NCI-H2107 treated with DMSO at 0.1 percent for 48 hours (cell line): ENCODE data around the gene PTK7.
A peak's percentile ranks its signal among the peaks of the same experiment; 100 is the strongest.
"Not testable (repeated sequence)": the region's sequence is repeated elsewhere in the genome, so short reads cannot be mapped to it uniquely, and the experiment has no call there.

Source experiments
- DNase-seq: peaks from one replicate; lab custom pipeline; 2025; ENCODE audit not compliant: unreplicated experiment; lab: John Stamatoyannopoulos, UW

The PTK7 gene

DNA sequence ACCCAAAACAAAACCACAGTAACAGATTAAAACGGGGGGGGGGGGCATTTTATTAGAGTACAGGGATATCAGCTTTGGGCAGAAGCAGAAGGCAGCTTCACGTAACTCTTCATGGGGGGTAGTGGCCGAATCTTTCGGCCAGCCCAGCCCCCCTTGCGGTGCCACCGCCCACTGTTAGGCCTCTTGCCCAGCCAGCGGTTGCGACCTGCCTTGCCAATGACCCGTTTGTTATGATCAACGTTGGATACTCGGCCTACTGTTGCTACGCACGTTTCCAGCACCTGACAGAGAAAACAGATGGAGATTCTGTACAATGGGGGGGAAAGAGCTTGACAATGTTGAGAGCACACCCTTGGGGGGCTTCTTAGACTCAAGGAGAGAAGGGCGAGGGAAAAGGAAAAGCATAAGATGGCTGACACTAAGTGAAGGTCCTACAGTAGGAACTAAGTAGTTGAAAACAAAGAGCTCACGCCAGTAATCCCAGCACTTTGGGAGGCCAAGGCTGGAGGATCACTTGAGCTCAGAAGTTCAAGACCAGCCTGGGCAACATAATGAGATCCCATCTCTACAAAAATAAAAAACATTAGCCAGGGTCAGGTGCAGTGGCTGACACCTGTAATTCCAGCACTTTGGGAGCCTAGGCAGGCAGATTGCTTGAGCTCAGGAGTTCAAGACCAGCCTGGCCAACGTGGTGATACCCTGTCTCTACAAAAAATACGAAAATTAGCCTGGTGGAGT lies 21.7 kb upstream of the PTK7 start:
- DNase-seq, result no peak

DNA sequence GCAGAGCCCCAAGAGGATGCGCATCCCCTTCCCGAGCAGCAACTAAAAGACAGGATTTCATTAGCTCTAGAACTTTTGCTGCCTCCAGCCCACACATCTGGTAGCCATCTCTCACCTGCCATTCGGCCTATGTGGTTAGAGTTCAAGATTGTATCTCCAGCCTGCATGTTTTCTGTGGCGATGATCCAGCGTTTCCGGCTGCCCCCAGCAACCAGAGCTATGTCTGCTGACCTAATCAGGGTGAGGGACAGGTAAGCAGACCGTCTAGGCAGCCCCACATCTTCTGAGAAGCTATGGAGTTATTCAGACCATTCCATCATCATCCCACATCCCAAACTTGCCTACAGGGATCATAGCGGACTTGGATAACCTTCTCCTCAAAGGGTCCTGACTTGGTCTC lies 20.1 kb upstream of the PTK7 start:
- DNase-seq, result no peak

DNA sequence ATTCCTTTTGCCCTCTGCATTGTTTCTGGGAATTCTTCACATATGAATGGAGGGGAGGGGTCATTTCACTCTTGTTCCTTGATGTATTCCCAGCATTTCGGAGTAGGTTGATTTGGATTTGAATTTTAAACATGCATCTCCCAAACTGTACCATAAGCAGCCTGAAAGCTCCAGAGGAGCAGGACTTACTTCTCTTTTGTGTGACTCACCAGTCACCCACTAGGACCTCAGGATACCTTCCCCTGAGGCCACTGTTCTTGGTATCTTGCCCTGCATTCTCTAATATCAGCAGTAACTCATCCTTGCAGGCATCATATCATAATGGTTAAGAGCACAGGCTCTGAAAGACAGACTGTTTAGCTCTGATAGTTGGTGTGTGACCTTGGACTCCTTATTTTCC lies 17.6 kb upstream of the PTK7 start:
- DNase-seq, result no peak

DNA sequence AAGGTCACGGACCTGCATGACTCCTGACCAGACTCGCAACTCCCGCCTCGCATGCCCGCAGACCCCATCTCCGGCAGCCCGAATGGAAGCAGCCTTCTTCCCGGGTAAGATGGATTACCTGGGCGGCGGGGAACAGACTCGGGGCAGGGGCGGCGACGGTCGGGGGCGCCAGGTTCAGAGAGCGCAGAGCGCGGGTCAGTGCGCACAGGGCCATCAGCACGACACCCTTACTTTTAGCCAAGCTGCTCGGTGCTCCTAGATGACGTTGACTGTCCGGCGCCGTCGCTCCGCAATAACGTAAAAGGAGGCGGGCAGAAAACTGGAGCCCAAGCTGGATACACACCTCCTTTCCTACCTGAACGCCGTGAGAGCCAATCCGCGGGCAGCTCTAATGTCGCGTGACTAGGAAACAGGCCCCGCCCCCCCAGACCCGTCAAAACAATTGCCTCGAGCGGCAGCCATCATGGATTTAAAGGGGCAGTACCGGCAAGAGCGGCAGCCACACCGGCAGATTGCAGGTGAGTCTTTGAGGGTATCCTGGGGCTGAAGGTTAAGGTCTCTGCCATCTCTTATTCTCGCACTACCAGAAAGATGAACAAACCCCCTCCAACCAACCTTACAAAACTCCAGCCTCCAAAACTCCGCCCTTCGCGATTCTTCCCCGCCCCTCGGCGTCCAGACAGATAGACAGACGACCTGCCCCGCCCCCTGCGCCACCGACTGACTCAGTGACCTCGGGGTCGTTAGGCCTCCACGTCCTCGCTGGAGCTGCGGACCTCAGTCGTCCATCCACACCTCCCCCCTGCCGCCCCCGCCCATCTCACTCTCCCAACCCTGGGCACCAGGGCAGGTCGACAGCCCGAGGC lies 16.7 kb upstream of the PTK7 start, which contains the start of the genes KLC4 and MRPL2:
TSS of gene KLC4 (plus strand) at position 464 of the 866 bp plus-strand sequence. CDS start 1,705 bp downstream, outside the sequence.
TSS of gene MRPL2 (minus strand) at position 267 of the 866 bp plus-strand sequence. CDS start at position 214, 53 bp downstream.
- peak; percentile 91 for DNase-seq

- peak; percentile 65 for DNase-seq
Measured at GRCh38 chr6:43060034-43060754, 15.9 kb upstream of the PTK7 start.

- DNase-seq, result no peak
Measured at GRCh38 chr6:43060755-43061633, 15.1 kb upstream of the PTK7 start.

- no peak for DNase-seq
Measured at GRCh38 chr6:43061861-43062260, 14.3 kb upstream of the PTK7 start.

GRCh38 chr6:43062818-43063217 lies 13.3 kb upstream of the PTK7 start:
- DNase-seq, result no peak

DNA sequence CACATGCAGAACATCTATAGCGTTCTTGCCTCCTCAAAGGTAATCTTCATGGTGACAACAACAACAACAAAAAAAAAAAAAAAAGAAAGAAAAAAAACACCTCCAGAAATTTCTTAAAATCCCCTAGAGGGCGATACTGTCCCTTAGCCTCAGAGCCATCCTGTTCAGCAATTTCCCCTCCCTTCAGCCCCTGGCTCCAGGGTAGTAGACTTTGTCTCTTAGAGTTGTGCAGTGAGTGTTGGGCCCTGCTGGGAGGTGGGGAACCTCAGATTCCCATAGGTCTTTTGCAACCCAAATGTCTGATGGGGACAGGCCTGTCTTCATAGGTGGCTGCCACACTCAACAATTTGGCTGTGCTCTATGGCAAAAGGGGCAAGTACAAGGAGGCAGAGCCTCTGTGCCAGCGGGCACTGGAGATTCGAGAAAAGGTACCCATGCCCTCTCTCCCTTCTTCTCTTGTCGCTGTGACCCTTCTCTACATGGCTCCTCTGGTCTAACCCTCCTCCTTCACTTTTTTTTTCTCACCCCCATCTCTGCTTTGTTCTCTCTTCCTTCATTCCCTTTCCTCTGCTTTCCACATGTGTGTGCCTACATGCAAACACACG lies 6.0 kb upstream of the PTK7 start:
- peak; percentile 5 for DNase-seq

GRCh38 chr6:43074847-43075669 lies 1.1 kb upstream of the PTK7 start:
- no peak for DNase-seq

DNA sequence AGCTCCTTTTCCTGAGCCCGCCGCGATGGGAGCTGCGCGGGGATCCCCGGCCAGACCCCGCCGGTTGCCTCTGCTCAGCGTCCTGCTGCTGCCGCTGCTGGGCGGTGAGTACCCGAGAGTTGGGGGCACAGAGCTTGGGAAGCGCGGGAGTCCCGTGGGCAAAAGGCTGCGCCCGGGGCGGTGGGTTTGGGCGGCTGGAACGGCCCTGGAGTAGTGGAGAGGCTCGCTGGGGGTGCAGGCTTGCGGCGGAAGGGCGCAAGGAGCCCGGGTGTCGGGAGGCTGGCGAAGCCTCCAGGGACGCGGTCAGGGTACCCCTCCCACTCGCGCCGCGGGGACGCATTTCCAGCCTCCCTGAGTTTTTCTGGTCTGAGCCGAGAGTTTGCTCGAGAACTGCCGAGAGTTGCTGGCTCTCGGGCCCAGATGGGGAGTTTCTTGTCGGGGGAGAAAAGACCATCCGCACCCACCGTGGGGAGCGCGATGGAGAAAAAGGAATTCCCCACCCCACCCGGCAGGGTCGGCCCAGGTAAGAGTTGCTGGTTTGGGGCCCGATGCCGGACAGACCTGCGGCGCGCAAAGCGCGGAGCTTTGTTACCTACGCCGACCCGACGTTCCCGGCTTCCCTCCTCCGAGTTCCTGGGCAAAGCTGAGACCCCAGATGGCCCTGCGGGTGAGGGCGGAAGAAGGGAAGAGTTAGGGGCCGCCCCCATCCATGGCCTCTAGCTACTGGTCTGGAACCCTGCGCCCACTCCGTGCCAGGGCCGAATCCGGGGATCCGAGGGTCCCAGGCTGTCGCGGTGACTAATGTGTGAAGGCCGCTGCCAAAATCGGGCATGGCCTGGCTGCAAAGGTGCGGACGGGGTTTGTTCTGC lies 584 bp downstream of the PTK7 start:
- DNase-seq, result no peak

- no peak for DNase-seq
Measured at GRCh38 chr6:43077333-43077809, 1.3 kb downstream of the PTK7 start.

DNA sequence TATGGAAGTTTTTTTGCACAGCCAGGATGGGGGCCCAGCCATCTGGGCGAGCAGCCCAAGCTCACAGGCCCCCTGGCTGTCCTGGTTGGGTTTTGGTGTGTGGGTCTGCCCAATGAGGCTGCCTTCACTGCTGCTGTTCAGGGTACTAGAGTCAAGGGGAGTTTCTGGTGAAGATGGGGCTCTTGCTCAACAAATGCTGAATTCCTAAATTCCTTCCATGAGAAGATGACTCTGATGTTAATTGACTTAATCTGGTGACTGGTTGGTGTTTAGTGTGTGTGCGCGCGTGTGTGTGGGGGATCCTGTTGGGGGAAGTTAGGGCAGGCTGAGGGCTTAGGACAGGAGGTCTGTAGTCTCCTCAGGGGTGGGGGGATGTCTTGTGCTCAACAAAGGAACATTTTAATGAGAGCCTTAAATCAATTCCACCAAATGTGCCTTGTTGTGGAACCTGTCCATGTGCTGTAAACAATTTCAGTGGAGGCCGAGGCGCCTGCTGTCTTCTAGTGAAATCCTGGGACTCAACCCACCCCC lies 1.9 kb downstream of the PTK7 start:
- no peak for DNase-seq

DNA sequence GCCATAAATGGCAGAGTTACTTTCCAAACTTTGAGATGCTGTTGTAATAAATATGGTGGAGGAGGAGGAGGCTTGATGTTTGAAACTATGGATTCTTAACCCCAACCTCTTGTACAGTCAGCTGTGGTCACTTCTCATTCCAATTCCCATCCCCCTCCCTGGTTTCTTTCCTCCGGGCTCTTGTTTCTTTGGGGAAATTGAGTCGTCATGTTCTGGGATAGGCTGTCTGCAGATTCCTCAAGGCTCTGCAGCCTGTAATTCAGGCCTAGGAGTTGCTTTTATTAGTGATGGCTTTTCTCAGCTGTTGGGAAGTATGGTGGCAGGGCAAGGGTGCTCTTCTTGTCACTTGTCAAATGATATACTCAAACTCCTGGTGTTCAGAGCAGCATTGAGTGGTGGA lies 2.6 kb downstream of the PTK7 start:
- no peak for DNase-seq

DNA sequence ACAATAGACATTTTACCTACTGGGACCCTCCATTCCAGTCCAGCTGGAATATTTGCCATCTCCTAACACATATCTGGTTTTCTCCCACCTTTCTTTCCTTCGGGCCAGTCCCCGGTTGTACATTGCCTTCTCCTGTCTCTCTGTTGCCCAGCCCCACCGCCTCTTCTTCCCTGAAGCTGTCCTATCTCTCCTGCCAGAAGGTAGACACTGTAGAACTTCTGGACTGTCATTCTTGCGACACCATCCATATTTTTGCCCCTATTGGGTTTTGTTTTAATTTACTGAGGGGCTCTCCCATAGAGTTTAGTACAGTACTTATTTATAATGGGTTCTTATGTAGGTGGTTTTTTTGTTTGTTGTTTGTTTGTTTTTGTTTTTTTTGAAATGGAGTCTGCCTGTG lies 4.9 kb downstream of the PTK7 start:
- DNase-seq, result no peak

- not testable (repeated sequence) for DNase-seq
Measured at GRCh38 chr6:43081922-43082321, 5.8 kb downstream of the PTK7 start.

- no peak for DNase-seq
Measured at GRCh38 chr6:43082806-43083655, 6.9 kb downstream of the PTK7 start.
